ENCODE measurements around the gene DNMT3L.

DNMT3L gene

DNA sequence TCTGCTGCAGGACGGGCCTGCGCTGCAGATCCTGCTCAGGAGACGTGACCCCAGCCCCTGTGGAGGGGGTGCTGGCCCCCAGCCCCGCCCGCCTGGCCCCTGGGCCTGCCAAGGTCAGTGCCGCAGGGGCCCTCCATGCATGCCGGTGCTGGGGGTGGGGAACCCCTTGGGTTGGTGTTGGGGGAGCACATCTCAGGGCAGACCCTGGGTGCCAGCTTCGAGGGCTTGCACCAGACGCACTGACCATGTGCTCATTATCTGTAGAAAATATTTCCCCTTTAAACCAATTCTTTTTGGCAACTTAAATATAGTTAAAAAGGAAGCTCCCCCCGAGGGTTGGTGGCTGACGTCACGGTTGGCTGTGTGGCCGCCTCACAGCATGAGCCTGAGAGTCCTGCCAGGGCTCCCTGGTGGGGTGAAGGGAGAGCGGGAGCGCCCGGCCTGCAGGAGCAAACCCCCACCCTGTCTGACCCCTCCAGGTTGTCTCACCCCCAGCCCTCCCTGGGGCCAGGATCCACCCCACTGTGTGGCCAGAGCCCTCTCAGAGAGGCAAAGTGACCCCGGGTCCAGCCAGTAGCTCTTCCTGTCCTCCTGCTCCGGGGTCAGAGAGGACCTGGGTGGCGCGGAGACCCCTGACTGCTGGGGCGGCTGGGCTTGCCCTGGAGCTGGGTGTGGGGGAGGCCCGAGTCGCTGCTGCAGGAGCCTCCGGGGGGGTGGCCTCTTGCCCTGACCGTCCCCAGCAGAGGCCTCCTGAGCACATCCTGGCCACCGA, 32.9 kb upstream of the DNMT3L start:
- TF ChIP-seq POLR2AphosphoS5 (IDR thresholded peaks at IDR 0.05; ENCODE audit: low read depth, low read length) (no peak), TAF1 (IDR thresholded peaks at IDR 0.05; ENCODE audit: borderline replicate concordance, insufficient read depth, low read length) (no peak), FOXP2 (optimal IDR thresholded peaks at IDR 0.05; ENCODE audit: borderline replicate concordance, extremely low read depth, extremely low read length, insufficient read depth) (no peak), SIN3A (IDR thresholded peaks at IDR 0.05; ENCODE audit: borderline replicate concordance, insufficient read depth, low read length) (no peak)
- TF ChIP-seq, protein P1, sequence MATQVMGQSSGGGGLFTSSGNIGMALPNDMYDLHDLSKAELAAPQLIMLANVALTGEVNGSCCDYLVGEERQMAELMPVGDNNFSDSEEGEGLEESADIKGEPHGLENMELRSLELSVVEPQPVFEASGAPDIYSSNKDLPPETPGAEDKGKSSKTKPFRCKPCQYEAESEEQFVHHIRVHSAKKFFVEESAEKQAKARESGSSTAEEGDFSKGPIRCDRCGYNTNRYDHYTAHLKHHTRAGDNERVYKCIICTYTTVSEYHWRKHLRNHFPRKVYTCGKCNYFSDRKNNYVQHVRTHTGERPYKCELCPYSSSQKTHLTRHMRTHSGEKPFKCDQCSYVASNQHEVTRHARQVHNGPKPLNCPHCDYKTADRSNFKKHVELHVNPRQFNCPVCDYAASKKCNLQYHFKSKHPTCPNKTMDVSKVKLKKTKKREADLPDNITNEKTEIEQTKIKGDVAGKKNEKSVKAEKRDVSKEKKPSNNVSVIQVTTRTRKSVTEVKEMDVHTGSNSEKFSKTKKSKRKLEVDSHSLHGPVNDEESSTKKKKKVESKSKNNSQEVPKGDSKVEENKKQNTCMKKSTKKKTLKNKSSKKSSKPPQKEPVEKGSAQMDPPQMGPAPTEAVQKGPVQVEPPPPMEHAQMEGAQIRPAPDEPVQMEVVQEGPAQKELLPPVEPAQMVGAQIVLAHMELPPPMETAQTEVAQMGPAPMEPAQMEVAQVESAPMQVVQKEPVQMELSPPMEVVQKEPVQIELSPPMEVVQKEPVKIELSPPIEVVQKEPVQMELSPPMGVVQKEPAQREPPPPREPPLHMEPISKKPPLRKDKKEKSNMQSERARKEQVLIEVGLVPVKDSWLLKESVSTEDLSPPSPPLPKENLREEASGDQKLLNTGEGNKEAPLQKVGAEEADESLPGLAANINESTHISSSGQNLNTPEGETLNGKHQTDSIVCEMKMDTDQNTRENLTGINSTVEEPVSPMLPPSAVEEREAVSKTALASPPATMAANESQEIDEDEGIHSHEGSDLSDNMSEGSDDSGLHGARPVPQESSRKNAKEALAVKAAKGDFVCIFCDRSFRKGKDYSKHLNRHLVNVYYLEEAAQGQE (IDR thresholded peaks at IDR 0.05; ENCODE audit: insufficient read depth in 1 of 2, low read depth in 2 of 2, low read length in 2 of 2) = no peak

DNA sequence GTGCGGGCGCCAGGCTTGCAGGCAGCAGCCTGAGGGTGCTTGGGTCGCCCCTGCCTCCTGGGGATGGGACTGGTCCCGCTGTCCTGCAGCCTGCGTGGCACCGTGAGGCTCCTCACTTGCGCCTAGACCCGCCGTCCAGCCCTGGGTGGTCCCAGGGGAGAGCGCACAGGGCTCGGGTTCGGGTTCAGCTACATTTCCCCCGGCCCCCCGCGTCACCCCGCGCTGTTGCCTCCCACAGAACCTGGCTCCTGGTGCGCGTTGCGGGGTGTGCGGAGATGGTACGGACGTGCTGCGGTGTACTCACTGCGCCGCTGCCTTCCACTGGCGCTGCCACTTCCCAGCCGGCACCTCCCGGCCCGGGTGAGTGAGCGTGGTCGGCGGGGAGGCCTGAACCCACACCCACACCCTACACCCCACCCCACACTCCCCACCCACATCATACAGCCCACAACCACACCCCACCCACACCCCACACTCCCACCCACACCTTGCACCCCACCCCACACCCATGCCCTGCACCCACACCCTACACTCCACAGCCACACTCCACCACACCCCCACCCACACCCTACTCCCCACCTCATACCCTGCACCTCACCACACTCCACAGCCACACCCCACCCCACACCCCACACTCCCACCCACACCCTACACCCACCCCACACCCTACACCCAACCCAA, 32.0 kb upstream of the DNMT3L start:
- TF ChIP-seq POLR2AphosphoS5 (IDR thresholded peaks at IDR 0.05; ENCODE audit: low read depth, low read length) = no peak
- no peak for TF ChIP-seq SIN3A (IDR thresholded peaks at IDR 0.05; ENCODE audit: borderline replicate concordance, insufficient read depth, low read length)
- TF ChIP-seq TAF1 (IDR thresholded peaks at IDR 0.05; ENCODE audit: borderline replicate concordance, insufficient read depth, low read length) = no peak
- TF ChIP-seq FOXP2 (optimal IDR thresholded peaks at IDR 0.05; ENCODE audit: borderline replicate concordance, extremely low read depth, extremely low read length, insufficient read depth) = no peak
- TF ChIP-seq, protein P1 (IDR thresholded peaks at IDR 0.05; ENCODE audit: insufficient read depth in 1 of 2, low read depth in 2 of 2, low read length in 2 of 2) = no peak

DNA sequence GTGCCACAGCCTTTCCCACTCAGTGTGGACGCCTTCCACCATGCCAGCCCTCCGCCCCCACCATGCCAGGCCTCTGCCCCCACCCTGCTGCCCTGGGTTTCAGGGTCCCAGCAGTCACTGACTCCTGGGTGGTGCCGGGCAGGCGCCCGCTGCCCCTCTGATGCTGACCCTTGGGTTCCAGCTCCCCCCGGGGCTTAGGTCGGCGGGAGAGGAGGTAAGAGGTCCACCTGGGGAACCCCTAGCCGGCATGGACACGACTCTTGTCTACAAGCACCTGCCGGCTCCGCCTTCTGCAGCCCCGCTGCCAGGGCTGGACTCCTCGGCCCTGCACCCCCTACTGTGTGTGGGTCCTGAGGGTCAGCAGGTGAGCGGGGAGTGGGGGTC, 31.1 kb upstream of the DNMT3L start:
- TF ChIP-seq SIN3A (IDR thresholded peaks at IDR 0.05; ENCODE audit: borderline replicate concordance, insufficient read depth, low read length) = no peak
- no peak for TF ChIP-seq POLR2AphosphoS5 (IDR thresholded peaks at IDR 0.05; ENCODE audit: low read depth, low read length)
- TF ChIP-seq, protein P1 (IDR thresholded peaks at IDR 0.05; ENCODE audit: insufficient read depth in 1 of 2, low read depth in 2 of 2, low read length in 2 of 2) = no peak
- no peak for TF ChIP-seq TAF1 (IDR thresholded peaks at IDR 0.05; ENCODE audit: borderline replicate concordance, insufficient read depth, low read length)
- TF ChIP-seq FOXP2 (optimal IDR thresholded peaks at IDR 0.05; ENCODE audit: borderline replicate concordance, extremely low read depth, extremely low read length, insufficient read depth) = no peak

DNA sequence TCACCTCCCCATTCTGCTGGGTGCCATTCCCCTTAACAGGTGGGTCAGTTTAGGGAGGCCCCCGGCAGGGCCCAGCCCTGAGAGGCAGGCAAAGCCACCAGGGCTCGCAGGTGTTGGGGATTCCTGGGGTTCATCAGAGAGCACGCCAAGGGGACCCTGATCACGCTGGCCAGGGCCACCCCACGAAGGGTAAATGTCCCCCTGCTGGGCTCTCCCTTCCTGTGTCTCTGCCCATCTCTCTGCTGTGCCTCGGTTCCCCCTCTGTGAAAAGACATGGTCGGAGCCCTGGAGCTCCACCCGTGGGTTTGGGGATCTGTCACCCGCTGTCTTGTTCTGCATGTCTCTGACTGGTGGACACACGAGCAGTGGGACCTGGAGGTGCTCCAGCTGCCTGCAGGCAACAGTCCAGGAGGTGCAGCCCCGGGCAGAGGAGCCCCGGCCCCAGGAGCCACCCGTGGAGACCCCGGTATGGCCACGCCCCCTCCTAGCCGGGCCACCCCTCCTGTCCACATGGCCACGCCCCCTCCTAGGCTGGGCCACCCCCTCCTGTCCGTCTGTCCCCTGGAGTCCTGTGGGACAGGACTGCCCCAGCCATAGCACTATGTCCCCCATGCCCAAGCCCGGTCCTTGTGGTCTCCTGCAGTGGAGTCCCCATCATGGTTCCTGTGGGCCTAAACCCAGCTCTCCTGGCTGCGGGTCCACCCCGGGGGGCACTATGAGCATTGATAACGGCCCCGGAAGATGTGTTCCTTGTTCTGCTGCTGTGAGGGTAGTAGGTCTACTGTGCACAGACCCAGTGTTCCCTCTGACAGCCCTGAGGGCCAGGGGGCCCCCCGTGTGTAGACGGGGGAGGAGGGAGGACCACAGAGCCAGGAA, 30.5 kb upstream of the DNMT3L start:
- TF ChIP-seq POLR2AphosphoS5 (IDR thresholded peaks at IDR 0.05; ENCODE audit: low read depth, low read length) = no peak
- TF ChIP-seq TAF1 (IDR thresholded peaks at IDR 0.05; ENCODE audit: borderline replicate concordance, insufficient read depth, low read length) = no peak
- no peak for TF ChIP-seq FOXP2 (optimal IDR thresholded peaks at IDR 0.05; ENCODE audit: borderline replicate concordance, extremely low read depth, extremely low read length, insufficient read depth)
- TF ChIP-seq, protein P1 (IDR thresholded peaks at IDR 0.05; ENCODE audit: insufficient read depth in 1 of 2, low read depth in 2 of 2, low read length in 2 of 2) = no peak
- no peak for TF ChIP-seq SIN3A (IDR thresholded peaks at IDR 0.05; ENCODE audit: borderline replicate concordance, insufficient read depth, low read length)

Data from PFSK-1 (cell line).